ENCODE results near the gene MMEL1.

MMEL1 gene

DNA sequence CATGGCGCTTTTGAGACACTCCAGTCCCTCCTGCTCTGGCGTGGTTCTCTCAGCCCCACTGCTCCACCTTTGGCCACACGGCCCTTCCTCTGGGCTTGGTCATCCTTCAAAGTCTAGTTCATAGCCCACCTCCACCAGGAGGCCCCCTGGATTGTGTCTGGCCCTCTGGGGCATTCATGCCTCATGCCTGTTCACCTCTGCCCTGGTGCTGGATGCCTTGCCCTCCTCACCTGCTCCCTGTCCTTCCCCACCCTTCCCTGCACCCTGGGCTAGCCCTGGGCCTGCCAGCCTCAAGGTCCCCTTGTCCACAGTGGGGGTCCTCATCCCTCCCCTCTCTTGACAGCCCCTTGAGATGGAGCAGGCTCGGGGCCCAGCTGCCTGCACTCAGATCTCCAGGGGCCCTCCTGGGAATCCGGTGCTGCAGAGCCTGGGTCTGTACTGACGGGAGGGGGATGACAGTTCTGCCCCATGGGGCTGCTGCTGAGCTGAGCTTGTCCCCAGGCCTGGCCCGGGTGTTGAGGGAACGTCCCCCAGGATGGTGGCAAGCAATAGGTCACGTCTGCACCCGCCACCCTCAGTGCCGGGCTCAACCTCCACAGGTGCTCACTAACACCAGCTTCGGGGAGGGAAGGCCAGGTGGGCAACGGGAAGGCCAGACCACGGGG lies 27.8 kb downstream of the MMEL1 start:
- no peak for DNase-seq

DNA sequence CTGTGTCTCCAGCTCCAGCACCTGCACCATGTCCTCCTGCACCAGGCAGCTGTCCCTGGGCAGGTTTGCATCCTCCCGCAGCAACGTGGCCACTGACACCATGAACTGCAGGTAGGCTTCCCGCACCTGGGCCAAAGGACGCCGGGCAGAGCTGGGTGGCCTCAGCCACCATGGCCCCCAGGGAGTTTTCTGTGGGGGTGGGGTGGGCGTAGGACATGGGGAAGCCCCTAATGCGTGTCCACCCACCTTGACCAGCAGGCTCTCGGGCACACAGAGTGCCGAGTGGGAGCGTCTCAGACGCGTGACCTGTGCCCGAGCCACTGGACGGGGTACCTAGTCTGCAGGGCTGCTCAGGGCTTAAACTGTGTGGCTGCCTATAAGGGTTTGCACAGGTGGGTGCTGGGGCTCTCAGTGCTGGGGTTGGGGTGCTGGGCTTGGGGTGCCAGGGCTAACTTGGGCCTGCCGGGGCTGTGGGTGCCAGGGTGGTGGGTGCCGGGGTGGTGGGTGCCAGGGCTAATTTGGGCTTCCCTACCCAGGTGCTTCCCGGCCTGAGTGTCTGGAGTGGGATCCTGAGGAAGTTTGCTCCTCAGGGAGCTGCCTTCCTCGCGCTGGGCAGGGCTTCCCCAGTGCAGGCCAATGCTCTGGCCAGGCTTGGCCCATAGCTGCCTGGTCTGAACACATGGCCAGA lies 28.5 kb downstream of the MMEL1 start:
- no peak for DNase-seq

DNA sequence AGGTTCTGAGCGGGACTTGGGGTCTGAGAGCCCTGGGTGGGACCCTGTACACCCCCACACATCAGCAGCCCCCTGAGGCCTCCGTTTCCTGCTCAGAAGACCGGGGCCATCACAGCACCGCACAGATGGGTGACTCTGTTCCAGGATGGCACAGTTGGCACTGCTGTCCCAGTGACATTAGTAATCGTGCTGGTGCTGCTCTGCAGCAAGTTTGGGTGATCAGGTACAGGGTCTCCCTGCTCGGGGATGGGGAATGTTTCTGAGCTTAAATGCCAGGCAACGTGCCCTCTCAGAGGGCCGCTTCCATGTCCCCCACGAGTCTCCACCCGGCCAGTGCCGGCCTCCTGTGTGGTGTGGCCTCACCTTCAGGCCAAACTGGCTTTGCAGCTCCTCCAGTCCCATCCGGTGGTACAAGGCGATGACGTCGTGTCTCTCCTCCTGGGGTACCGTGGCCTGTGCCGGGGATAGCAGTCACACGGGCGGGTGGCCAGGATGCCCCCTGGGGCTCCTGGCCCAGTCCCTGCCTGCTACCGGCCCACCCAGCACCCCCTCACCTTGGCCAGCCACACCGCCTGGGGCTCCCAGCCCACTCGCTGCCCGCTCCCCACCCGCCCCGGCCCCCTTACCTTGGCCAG lies 29.2 kb downstream of the MMEL1 start:
- DNase-seq: no peak

DNA sequence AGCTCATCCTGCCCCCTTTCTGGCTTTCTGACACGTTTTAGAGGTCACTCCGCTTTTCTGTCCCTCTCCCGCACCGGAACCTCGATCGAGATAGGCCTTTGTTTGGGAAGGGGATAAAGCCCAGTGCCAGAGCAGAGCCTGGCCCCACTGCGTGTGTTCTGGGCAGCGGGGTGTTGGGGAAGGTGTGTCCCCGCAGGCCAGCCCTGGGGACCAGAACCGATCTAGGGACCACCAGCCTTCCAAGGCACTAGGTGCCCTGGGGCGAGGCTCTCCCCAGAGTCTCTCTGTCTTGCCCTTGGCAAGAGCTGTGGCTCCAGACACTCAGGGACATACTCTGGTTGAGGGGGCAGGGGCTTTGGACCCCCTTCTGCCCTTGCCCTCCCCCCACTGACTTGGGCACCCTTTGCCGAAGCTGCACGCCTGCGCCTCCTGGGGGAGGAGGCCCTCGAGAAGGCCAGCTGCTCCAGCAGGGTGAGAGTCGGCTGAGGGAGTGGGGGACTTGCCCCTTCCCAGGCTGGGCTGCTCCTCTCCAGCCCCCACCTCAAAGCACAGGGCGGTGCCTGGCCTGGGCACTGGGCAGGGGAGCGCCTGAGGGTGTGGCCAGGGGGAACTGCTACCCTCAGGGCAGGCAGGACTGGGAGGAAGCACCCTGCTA lies 29.8 kb downstream of the MMEL1 start:
- DNase-seq: no peak

DNA sequence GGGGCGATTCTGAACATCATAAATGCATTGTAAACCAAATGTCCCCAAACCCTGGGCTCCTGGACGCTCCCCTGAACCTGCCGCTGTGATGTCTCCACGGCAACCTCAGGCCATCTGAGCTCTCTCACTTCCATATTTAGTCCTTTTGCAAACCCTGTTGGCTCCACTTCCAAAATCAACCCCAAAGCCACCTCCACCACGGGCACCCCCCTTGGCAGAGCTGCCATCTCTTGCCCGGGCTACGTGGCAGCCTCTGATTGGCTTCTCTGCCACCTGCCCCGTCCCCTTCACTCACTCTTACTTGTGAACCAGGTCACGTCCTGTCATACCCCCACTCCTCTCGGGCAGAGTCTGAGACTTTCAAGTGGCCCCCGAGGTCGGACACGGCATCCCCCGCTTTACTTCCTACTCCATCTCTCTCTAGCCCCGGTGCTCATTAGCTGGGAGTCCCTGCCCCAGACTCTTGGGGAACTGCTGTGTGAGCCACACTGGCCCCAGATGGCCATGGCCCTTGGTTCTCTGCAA lies 30.4 kb downstream of the MMEL1 start:
- no peak for DNase-seq

DNA sequence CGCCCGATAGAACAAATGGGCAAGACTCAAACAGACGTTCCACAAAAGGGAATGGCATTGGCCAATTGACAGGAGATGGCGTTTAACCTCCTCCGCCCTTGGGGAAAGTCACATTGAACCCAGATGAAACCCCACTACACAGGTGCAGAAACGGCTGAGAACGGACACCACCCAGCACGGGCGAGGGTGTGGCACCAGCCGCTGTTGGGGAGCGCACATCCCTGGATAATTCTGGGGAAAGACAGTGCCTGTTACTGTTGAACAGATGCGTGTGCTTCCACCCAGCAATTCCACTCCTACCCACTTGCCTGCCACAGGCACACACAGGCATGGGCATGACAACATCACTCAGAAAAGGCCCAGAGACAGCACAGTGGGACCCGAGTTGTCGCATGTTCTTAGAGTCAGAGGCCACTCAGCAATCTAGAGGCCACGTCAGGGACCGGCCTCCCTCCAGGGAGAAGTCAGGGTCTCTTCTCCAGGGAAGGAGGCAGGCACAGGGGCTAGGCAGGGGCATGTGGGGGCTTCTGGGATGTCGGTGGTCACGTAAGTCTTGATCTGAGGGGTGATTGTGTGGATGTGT lies 31.0 kb downstream of the MMEL1 start:
- no peak for DNase-seq

DNA sequence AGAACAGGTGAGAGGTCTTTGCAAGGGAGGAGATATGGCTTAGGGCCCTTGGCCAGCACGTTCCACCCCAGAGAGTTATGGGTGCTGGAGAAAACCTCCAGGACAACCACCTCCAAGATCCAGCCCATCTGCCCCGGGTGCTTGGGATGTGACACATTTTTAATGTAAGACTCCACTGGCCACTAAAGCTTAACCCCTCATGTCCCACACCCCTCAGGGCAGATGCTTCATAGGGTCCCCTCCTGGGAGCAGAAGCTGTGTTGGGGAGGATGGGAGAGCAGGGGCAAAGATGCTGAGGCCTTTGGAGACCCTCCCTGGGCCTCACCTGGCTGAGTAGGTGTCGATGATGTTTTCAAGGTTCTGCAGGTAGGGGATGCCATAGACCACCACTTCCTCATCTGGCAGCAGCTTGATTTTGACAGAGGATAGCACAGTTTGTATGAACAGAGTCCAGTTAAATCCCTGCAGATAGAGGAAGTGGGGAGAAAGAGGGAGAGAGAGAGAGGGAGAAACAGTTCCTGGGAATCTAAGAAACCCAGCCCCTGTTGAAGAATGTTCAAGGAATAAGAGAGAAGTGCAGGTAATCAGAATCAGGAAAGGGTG lies 34.4 kb downstream of the MMEL1 start:
- no peak for DNase-seq

DNA sequence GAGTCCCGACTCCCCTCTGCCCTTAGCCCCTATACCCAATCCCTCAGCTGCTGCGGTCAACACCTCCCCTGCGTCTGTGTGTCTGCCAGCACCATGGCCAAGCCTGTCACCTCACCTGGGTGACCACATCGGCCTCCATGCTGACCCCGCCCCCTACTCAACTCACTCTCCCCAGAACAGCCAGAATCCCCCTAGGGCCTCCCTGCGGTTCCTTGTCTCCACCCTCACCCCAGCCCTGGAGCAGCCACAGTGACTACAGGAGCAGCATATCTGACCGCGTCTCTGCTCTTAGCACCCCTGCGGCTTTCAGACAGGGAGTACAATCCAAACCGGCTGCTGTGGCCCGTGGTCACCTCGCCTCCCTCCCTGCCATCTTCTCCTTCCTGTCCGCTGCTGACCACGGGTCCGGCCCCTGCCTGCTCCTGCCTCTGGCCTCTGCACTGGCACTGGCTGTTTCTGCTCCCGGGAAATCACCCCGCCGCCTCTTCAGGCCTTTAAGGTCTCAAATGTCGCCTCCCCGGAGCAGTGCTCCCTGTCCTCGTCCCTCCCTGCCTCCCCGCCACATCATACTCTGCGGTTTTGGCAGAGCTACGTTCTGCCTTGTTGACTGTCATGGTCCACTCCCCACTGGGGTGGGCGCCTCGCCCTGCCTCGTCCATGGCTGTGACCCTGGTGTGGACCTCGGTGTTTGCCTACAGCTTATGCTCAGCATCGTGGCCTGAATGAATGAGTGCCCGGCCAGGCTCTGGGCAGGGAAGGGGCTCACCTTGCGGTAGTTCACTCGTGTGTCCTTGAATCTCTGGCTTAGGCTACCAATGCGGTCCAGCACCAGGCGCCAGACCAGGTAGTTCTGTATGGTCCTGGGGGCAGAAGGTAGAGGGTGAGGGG lies 35.1 kb downstream of the MMEL1 start:
- no peak for DNase-seq

DNA sequence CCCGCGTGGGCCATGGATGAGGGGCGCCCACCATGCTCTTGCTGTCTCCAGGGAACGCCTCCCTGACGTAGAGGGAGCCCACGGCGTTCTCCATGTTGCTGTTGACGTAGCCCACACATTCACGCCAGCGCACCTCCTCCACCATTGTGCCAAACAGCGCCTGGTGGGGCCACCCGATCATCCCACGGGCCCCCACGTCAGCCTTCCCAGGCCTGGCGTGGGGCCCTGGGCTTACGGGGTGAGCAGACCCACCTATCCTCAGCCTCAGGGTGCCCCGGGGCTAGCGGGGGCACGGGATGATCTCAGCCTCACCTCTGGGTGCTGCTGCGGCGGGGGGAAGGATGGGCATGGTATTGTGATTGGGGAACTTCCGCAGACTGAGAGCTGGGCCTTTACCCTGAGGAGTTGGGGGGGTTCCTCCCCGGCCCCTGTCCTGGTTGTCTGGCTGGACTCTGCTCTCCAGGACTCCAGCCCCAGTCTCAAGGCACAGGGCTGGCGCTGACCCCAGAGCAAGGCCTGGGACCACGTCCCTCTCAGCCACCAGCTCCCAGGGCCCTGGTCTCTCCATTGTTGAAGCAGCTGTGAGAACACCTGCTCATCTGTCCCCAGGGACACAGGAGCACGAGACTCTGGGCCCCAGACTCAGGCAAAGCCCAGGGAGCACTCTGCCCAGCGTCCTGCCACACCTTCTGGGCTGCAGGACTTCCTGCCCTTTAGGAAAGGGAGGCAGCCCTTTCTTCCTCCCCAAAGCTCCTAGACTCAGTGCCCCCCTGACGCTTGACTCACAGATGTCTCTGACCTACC lies 36.1 kb downstream of the MMEL1 start:
- DNase-seq: no peak

DNA sequence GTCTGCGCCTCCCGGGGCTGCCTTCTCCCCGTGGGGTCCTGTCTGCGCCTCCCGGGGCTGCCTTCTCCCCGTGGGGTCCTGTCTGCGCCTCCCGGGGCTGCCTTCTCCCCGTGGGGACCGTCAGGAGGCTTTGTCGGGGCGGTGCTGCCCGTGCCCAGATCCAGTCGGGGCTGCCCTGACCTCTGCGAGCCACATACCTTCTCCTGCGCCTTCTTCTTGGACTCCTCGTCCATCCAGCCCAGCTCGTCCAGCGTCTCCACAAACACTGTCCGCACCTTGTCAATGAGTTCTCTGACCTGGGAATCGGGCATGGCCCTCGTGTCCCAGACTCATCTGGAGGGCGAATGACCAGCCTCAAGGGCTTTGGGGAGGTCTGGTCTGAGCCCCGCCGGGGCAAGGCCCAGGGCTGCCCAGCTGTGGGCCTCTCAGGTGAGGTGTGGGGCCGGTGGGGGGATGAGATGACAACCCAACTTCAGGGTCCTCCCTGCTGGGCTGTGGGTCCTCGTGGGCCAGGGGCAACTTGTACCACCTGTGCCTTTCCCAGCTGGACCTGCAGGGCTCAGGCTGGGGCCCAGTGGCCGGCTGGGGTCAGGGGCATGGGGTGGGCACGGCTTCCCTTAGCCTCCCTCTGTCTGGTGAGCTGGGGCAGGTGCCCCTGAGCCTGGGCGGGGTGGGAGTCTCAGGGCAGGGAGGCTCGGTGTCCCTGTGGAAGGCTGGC lies 36.8 kb downstream of the MMEL1 start:
- no peak for DNase-seq

DNA sequence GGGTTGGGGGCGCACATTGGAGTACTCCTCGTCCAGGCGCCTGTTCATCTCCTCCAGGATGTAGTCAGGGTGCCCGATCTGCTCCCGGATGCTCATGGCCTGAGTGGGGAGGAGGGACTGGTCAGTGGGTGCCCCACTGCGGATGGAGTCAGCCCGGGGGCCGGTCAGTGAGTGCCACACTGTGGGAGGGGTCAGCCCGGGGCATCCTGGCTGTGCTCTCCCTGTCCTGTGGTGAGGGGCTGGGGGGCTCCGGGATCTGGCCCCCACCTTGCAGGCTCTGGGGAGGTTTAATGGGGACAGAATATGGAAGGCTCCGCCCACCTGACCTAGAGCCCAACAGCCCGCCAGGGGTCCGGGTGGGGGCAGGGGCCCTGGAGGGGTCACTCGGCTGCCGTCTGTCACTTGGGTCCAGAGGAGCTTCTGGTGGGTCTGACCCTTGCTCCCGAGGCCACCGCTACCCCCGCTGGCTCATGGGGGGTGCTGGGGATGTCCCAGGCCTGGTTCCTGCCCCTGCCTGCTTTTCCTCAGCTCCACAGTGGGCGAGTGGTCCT lies 37.5 kb downstream of the MMEL1 start:
- no peak for DNase-seq

DNA sequence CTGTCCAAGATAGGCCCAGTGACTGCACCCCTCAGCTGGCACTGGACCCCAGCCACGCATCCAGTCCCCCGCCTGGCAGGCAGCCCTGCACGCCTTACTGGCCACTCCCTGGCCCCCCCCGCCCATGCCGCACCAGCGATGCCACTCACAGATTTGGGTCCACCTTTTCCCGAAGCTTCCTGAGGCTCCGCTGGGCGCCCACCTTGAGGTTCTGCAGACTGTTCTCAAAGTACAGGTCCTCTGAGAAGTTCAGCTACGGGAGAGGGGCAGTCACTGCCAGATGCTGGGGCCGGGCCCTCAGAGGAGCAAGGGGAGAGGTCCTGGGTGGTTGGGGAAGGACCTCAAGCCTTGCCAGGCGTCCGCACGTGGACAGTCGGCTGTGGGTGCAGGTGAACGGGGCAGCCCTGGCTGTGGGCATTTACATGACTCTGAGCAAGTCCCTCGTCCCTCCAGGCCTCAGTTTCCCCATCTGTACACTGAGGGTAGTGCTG lies 38.1 kb downstream of the MMEL1 start:
- DNase-seq: no peak

DNA sequence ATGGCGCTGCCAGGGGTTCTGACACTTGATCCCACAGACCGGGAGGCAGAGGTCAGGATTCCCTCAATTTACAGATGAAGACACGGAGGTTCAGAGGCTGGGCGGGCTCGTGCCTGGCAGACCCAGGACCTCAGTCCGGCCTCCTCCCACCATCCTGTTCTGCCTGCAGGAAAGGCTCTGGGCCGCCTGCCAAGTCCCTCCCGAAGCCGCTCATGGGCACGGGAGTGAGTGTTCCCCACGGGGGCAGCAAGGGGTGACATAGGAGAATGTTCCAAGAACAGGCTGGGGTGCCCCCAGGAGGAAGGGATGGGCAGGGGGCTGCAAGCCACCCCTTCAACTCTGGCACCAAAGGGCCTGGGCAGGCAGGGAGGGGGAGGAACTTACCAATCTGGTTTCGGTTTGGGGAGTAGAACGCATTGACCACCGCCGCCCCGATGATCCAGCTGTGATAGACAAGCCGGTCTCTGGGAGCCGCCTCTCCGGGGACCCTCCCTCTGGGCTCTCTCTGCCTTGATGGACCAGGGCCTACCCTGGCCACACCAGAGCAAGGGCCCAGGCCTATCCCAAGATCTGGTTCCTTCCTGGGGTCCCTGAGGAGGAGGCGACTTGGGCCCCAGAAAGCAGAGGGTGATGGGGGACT lies 38.7 kb downstream of the MMEL1 start:
- DNase-seq: no peak

DNA sequence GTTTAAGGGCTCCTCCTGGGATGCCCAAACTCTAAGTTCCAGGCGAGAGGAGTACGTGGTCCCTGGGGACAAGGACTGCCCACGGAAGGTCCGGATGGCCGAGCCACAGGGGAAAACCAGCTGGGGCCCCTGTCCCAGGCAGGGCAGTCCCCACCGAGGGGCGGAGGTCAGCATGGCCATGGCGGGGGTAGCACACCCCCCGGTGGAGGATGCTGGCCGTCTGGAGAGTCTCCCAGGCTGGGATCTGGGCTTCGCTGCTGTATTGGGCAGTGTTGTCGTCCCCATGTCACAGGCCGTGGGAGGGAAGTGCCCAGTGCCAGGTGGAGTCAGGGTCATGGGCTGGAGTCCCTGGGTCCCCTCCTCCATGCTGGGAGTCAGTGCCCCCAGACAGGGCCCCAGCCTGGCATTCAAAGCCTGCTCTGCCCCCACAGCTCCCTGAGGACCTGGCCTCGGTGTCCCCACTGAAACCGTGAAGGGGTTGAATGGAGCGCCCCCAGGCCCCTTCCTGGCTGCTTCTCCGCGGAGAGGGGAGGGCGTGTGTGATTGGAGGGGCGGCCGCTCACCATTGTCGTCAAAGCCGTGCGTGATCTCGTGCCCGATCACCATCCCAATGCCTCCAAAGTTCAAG lies 39.5 kb downstream of the MMEL1 start:
- DNase-seq: no peak

DNA sequence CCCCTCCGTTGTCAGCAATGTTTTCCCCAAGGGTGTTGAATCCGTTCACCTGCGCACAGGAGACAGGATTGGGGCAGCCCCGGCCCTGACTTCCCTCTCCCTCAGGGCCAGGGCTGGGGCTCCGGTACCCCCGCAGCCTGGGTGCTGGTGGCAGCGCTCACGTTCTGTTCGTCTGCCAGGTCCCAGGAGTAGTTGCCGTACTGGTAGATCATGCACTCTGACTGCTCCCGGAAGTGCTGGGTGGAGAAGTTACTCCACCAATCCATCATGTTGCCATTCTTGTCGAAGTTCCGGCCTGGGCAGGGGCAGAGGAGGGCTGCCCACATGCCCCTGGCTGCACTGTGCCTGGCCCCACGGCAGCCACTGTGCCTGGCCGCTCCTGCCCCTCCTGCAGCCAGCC lies 40.1 kb downstream of the MMEL1 start:
- no peak for DNase-seq

DNA sequence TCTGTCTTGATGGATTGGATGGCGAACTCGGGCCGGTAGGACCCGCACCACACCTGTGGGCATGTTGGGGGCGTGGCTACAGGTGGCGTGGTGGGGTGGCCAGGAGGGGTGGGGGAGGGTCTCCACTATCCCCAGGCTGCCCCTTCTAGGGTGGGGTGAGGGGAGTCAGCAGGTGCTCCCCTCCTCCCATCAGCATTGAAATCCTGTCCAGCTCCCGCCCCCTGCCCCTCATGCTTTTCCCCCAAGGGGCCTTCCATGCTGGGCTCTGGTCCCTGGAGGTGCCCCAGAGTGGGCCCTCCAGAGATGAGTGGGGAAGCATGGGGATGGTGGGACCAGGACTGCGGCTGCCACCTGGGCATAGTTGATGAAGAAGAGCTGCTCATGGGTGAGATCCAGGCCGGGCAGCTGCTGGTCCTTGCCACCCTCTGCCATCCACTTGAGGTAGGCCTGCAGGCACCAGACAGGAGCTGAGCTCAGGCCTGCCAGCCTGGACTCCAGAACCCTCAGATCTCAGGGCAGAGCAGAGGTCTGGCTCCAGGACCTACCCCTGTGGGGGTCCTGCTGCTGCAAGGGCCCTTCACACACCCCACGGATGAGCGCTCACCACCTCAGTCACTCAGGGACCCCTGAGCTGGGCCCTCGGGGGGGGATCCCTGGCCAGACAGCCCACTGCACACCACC lies 41.1 kb downstream of the MMEL1 start:
- peak; percentile 11 for DNase-seq

DNA sequence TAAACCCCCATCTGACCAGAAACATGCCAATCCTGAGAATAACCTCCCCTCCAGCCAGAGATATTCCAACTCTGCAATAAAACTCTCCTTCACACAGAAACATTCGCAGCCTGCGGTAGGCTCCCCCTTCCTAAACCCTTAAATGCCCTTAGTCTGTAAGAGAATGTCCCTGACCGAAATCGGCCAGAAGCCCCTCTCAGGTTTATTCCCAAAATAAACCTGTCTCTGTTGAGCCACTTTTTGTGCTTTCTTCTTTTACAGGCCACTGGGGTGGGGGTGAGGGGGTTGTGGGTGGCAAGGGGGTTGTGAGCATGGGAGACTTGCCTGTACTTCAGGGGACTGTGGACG lies 41.6 kb downstream of the MMEL1 start:
- no peak for DNase-seq

Data from activated CD8-positive, alpha-beta memory T cell treated with anti-CD3 and anti-CD28 coated beads, Interleukin-2, amount 50 U/mL, for 4 hours (primary cell).